ENCODE results near the gene CLASRP. TPM values are rescaled to one million over a fixed set of nuclear protein-coding genes. Genes with fewer than 3 reads are reported as not detected.

CLASRP gene
- total RNA-seq, 1 donor from 2014 or later = 9.1 TPM

DNA sequence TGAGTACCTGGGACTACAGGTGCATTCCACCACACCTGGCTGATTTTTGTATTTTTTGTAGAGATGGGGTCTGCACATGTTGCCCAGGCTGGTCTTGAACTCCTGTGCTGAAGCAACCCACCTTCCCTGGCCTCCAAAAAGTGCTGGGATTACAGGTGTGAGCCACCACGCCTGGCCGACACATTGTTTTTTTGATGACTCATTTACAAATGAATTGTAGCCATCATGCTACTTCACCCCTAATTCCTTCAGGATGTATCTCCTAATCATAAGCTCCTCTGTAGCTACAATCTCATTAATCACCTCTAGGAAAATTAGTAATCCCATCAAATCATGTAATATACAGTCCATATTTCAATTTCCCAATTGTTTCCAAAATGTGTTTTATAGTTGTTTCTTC is 19.7 kb upstream of the CLASRP start:
- DNase-seq (ENCODE audit: low read depth in 2 of 2) = no peak

DNA sequence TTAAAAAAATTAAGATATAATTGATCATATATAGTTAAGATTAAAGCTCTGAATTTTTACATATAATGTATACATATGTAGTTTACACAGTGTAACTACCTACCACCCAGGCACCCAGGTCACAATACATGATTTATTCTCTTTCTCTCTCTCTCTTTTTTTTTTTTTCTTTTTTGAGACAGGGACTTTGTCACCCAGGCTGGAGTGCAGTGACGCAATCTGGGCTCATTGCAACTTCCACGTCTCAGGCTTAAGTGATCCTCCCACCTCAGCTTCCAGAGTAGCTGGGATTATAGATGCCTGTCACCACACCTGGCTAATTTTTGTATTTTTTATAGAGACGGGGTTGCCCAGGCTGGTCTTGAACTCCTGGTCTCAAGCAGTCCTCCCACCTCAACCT is 18.8 kb upstream of the CLASRP start:
- no peak for DNase-seq (ENCODE audit: low read depth in 2 of 2)

DNA sequence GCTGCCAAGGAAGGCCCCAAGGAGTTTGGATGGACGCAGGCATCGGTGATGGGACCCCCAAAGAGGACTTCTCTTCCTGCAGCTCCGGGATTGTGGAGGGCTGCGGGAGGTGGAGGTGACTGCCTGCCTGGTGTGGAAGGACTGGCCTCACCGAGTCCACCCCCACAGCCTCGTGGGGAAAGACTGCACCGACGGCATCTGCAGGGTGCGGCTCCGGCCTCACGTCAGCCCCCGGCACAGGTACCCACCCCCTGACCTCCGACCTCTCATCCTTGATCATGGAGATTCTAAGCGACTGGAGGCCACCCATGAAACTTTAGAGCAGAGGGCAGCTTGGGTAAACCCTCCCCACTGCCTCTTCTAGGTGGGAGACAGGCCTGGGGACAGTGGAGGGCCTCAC is 16.9 kb upstream of the CLASRP start:
- DNase-seq (ENCODE audit: low read depth in 2 of 2) = no peak

DNA sequence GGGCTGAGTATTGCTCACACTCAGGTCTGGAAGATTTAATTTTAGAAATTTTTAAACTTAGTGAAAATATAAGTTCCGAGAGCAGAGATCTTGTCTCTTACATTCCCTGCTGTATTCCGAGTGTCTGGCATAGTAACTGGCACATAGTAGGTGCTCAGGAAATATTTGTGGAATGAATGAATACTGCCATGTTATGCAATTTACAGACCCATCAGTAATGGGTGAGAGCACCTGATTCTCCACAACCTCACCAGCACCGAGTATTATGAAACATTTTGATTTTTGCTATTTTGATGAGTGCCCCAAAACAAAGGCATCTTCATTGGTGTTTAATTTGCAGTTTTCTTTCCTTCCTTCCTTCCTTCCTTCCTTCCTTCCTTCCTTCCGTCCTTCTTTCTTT is 15.8 kb upstream of the CLASRP start:
- DNase-seq (ENCODE audit: low read depth in 2 of 2) = no peak

DNA sequence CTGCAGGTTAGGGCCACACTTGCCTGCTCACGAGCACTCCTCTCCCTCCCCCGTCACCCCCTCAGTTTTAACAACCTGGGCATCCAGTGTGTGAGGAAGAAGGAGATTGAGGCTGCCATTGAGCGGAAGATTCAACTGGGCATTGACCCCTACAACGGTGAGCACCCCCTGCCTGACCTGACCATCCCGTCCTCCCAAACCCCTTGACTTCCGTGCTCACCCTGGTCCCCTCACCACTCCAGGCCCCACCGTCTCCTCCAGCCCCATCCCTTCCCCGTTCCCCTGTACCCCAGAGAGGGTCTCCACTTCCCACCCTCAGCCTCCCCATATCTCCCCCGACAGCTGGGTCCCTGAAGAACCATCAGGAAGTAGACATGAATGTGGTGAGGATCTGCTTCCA is 13.6 kb upstream of the CLASRP start:
- DNase-seq (ENCODE audit: low read depth in 2 of 2) = no peak

DNA sequence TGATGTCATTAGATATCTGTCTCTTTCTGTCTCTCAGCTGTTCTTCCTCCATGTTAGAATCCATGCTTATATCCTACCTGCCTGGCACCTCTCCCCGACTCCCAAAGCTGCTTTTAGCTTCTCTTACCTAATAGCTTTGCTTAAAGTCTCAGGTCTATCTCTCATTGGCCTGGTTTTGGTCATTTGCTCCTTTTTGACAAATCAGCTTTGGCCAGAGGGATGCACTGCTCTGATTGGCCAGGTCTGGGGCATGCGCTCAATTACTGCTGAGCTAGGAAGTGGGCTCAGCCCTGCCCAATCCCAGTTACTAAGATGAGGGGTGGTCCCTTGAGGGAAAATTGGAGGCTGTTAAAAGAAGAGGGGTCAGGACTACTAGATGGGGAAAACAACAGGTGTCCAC is 11.5 kb upstream of the CLASRP start:
- DNase-seq (ENCODE audit: low read depth in 2 of 2) = no peak

DNA sequence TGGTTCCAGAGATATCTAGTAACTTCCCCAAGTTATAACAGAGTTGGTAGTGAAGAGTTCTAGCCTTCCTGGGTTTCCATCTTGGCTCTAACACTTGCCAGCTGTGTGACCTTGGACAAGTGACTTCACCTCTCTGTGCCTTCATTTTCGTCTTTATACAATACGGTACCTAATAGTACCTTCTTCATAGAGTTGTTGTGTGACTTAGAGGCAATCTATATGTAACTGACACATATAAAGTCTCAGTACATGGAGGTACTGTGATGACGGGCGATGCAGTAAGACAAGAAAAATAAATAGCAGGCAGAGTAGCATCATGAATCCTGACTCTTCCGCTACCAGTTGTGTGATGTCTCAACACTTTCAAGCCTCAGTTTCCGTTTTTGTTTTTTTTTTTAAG is 8.0 kb upstream of the CLASRP start:
- DNase-seq (ENCODE audit: low read depth in 2 of 2) = no peak

DNA sequence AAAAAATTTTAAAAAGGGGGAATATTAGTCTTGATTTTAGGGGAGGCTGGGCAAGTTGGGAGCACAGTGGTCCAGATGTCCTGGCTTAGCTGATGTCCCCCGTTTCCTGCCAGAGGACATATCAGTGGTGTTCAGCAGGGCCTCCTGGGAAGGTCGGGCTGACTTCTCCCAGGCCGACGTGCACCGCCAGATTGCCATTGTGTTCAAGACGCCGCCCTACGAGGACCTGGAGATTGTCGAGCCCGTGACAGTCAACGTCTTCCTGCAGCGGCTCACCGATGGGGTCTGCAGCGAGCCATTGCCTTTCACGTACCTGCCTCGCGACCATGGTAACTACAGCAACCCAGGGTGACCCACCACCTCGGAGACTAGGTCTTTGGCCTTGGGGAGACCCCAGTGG is 6.4 kb upstream of the CLASRP start:
- DNase-seq (ENCODE audit: low read depth in 2 of 2) = no peak

DNA sequence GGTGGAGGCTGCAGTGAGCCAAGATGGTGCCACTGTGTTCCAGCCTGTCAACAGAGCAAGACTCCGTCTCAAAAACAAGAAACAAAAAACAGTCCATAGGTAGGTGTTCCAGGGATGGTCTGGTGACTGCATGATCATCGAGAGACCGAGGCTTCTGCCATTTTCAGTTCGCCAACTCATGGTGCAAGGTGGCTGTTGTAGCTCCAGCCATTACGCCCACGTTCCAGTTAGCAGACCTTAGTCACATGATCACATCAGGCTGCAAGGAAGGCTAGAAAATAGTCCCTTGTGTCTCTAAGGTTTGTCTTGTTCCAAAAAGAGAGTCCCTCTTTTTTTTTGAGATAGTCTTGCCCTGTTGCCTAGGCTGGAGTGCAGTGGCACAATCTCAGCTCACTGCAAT is 3.1 kb upstream of the CLASRP start:
- no peak for DNase-seq (ENCODE audit: low read depth in 2 of 2)

DNA sequence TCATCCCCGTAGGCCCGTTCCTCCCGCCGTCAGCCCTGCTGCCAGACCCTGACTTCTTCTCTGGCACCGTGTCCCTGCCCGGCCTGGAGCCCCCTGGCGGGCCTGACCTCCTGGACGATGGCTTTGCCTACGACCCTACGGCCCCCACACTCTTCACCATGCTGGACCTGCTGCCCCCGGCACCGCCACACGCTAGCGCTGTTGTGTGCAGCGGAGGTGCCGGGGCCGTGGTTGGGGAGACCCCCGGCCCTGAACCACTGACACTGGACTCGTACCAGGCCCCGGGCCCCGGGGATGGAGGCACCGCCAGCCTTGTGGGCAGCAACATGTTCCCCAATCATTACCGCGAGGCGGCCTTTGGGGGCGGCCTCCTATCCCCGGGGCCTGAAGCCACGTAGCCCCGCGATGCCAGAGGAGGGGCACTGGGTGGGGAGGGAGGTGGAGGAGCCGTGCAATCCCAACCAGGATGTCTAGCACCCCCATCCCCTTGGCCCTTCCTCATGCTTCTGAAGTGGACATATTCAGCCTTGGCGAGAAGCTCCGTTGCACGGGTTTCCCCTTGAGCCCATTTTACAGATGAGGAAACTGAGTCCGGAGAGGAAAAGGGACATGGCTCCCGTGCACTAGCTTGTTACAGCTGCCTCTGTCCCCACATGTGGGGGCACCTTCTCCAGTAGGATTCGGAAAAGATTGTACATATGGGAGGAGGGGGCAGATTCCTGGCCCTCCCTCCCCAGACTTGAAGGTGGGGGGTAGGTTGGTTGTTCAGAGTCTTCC is 1.3 kb upstream of the CLASRP start:
- no peak for DNase-seq (ENCODE audit: low read depth in 2 of 2)

DNA sequence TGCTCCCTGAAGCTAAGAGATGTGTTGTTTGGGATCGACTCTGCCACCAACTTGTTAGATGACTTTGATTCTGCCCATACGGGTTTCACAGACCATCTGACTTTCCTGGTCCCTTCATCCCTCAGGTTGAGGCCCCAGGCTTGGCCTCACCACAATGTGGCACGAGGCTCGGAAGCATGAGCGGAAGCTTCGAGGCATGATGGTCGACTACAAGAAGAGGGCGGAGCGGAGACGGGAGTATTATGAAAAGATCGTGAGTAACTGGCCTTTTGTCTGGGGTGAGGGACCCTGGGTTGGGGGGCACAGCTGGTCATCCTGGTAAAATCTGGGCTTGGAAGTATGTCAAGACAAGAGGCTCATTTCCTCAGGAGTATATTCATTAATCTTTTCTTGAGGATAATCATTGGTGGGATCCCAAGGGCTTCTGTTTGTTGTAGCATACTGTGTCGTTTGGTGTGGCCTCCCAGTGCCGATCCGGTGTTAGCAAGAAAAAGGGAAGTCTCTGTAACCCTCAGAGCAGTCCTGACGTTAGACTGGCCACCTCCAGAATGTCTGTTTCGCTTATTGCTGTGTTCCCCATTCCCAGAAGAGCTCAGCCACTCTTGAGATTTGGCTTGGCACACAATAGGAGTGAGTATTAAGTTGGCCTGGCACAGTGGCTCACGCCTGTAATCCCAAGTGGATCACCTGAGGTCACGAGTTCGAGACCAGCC is 1.4 kb downstream of the CLASRP start:
- no peak for DNase-seq (ENCODE audit: low read depth in 2 of 2)

DNA sequence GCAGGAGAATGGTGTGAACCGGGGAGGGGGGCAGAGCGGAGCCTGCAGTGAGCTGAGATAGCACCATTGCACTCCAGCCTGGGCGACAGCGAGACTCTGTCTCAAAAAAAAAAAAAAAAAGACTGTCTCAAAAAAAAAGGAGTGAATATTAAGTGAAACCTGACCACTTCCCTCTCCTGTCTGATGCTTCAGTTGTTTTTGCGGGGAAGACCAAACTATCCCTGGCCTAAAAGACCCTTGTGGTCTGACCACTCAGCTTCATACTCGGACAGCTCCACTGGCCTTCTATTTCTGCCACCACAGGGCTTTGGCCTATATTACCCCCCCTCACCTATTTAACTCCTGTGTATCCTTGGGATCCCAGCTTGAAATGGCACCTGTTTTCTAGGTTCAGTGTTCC is 2.3 kb downstream of the CLASRP start:
- DNase-seq (ENCODE audit: low read depth in 2 of 2) = no peak

DNA sequence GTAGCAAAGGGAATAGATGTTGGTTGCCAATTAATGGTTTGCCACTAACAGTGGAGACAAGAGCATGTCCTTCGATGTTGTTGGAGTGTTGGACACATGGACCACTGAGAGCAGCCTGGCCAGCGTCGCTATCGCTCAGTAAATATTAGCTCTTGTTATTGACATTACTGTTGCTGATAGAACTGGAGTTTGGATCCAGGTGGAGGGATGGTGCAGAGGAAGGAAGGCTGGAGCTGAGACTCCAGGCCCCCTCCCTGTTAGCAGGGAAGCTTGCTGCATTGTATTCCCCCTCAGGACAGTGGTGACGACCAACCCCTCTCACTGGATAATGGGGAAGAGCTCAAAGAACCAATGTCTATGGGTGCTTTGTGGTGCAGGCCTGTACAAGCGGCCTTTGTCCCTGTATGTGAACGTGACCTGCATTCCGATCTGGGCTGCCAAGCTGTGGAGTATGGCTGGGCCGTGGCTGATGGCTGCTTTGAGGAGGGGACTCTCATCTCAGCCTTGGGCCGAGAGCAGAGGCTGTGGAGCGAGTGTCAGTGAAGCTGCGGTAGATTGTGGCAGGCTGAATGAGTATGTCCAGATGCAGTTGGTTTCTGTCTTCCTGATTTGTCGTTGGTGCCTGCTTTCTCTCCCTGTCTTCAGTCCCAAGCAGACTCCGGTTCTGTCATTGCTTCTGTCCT is 7.0 kb downstream of the CLASRP start:
- DNase-seq (ENCODE audit: low read depth in 2 of 2) = no peak

DNA sequence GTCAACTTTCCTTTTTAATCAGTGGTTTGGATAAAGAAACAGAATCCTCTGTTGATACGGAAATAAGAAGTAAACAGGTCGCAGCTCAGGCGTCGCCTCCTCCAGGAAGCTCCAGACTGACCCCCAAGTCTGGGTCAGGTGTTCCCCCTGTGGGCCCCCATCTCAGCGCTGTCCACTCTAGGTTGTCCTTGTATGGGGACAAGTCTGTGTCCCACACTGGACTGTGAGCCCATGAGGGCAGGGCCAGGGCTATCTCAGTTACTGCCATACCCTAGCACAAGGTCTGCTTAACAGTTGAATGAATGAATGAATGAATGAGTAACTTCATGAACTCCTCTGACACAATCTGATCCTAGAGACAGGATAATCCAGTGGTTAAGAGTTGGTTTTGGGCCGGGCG is 7.5 kb downstream of the CLASRP start:
- no peak for DNase-seq (ENCODE audit: low read depth in 2 of 2)

DNA sequence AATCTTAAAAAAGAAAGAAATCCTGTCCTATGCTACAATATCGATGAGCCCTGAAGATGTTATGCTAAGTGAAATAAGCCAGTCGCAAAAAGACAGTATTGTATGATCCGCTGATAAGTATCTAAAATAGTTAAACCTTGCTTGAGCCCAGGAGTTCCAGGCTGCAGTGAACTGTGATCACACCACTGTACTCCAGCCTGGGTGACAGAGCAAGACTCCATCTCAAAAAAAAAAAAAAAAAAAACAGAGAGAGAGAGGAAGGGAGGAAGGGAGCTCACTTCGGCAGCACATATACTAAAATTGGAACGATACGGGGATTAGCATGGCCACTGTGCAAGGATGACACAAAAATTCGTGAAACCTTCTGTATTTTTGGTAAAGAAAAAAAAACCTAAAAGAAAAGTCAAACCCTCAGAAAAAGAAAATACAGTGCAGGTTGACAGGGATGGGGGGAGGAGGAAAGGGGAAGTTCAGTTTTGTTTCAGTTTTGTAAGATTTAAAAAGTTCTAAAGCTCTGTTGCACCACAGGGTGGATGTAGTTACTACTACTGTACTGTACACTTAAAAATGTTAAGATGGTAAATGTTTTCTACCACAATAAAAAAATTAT is 8.4 kb downstream of the CLASRP start:
- no peak for DNase-seq (ENCODE audit: low read depth in 2 of 2)

DNA sequence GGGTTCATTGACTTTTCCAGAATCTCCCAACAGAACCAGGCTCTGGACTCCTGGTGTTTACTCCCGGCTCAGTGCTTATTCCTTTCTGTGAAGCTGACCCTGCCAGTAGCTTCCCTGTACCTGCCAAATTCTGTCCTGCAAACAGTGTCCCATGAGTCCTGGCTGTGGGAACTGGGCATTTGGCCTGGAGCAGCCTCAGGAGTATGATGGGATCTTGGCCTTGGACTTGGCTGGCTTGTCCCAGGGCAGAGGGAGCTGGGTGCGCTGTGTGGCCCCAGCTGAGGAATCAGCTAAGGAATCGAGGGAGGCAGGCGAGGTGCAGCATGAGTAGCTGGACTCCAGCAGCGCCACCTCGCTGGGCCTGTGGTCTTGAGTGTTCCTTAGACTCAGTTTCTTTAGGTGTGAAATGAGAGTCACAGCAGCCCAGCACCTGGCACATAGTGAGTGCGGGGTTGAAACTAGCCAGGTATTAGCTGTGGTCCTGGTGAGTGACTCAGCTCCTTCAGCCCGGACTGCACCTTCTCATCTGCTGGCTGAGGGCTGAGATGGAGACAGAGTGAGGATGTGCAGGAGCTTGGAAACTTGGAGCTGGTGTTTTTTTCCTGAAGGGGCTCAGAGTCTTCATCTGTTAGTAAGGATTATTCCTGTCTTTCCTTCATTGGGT is 10.4 kb downstream of the CLASRP start:
- no peak for DNase-seq (ENCODE audit: low read depth in 2 of 2)

DNA sequence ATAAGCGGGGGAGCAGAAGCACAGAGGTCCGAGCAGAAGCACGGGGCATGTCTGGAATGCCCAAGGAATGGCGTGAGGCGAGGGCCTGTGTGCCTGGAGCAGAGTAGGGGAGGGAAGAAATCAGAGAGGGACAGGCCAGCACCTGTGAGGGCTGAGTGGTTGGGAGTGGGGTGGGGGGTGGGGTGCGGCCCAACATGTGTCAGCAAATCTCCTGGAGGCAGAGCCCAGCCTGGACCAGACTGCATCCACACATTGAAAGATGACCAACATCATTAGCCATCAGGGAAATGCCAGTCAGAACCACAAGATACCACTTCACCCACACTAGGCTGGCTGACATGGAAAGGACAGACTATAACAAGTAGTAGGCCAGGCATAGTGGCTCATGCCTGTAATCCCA is 11.2 kb downstream of the CLASRP start:
- no peak for DNase-seq (ENCODE audit: low read depth in 2 of 2)

DNA sequence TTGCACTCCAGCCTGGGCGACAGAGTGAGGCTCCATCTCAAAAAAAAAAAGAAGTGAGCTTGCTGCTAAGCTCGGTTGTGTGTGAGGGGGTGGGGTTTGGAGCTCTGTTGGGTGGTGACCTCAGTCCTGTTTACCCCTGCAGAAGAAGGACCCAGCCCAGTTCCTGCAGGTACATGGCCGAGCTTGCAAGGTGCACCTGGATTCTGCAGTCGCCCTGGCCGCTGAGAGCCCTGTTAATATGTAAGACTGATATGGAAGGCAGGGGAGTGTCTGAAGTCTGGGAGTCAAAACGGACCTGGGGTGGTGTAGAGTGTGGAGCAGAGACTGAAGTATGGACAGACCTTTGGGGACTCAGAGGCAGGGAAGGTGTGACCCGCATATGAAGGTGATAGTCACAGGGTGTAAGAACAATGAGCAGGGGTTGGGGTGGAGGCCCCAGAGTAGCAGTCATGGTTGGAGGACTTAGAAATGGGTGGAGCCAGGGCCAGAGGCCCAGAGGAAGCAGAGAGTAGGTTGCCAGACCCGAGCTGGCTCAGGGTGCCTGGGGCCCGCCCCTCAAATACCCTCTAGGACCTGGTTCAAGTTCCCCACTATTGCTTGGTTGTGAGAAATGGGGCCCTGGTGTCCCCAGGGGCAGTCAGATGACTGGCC is 13.2 kb downstream of the CLASRP start:
- DNase-seq (ENCODE audit: low read depth in 2 of 2) = no peak

DNA sequence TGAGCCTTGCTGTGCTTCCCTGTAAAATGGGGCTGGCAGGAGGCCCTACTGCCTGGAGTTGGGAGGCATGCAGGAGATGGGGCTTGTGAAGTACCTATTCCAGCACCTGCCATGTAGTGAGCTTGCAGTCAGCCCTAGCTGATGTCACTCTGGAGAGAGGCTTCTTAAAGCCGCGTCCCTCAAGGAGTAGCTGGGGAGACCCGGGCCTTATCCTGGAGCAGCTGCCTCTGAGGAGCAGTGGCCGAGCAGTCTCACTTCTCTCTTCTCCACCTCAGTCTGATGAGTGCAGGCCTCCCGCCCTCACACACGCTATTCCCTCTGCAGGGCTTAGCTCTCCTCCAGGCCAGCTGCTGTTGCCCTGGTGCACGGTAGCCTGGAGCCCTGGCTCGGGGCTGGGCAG is 18.0 kb downstream of the CLASRP start:
- no peak for DNase-seq (ENCODE audit: low read depth in 2 of 2)

DNA sequence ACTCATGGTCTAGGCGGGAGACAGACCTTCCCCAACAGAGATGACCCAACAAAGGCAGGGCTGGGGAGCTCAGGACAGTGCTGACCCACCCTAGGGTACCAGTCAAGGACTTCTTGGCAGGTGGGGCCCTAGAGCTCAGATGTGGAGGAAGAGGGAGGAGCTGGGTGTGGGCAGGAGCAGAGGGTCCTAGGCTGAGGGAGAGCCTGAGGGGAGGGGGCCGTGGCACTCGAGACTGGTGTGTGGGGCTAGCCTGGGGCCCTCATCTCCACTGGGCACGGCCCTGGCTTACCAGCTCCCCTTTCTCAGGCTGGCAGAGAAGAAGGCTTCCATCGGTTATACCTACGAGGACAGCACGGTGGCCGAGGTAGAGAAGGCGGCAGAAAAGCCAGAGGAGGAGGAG is 18.6 kb downstream of the CLASRP start:
- DNase-seq (ENCODE audit: low read depth in 2 of 2) = no peak

DNA sequence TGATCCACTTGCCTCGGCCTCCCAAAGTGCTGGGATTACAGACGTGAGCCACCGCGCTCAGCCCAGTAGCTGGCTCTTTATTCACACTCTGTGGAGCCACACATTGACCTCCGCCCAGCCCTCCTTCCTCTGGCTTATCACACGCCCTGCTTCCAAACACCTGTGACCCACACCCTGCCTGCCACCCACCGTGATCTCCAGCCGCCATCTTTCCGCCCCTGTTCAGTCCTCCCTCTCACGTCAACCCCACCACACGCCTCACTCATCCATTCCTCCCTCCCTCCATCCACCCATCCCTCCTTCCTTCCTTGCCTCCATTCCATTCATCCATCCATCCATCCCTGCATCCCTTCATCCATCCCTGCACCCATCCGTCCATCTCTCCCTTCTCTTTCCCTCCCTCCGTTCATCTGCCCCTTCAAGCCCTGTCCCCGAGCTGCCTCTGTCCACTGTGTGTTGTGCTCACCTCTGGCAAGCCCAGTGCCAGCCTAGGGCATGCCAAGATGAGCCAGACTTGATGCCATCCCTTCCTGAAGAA is 19.8 kb downstream of the CLASRP start:
- DNase-seq (ENCODE audit: low read depth in 2 of 2) = no peak

All from lung microvascular endothelial cell (primary cell).